Heart left ventricle (tissue), 16 donors: ENCODE measurements around the gene C2orf80. TPM values are rescaled to one million over a fixed set of nuclear protein-coding genes. Genes with fewer than 3 reads are reported as not detected.

Source experiments
- ATAC-seq, 4 donors: fragments of 200-7000 bp; cut with Tn5 transposase; one replicate each; pipeline ENCODE4 v1.9.1; 2020 to 2022; ENCODE audit warnings: moderate library complexity in 4 of 4, mild to moderate bottlenecking in 3 of 4, moderate number of reproducible peaks in 1 of 4
- DNase-seq, 5 donors: peaks; one replicate each; pipeline ENCODE4 v3.0.0-alpha.2; 2020
- H3K27ac ChIP-seq, 12 donors: fragments of 200-600 bp; sonication (generic) in 4 of 12; one replicate each; pipeline versions ENCODE4 v1.5.0 to v1.8.0; 2016 to 2022; ENCODE audit warnings: mild to moderate bottlenecking in 2 of 12
- H3K27me3 ChIP-seq, 9 donors: fragments of 200-600 bp; sonication (generic) in 2 of 9; one replicate each; pipeline versions ENCODE4 v1.5.1 to v1.8.0; 2016 to 2022; ENCODE audit warnings: mild to moderate bottlenecking in 3 of 9
- H3K36me3 ChIP-seq, 9 donors: fragments of 200-600 bp; sonication (generic) in 2 of 9; one replicate each; pipeline versions ENCODE4 v1.5.0 to v1.8.0; 2018 to 2022; ENCODE audit warnings: mild to moderate bottlenecking in 2 of 9
- H3K4me1 ChIP-seq, 12 donors: fragments of 200-600 bp; sonication (generic) in 4 of 12; one replicate each; pipeline versions ENCODE4 v1.5.0 to v1.8.0; 2016 to 2022; ENCODE audit warnings: mild to moderate bottlenecking in 3 of 12
- H3K4me3 ChIP-seq, 12 donors: fragments of 200-600 bp; sonication (generic) in 4 of 12; one replicate each; pipeline versions ENCODE4 v1.5.0 to v1.8.0; 2017 to 2022; ENCODE audit warnings: mild to moderate bottlenecking in 9 of 12, moderate library complexity in 4 of 12
- H3K9me3 ChIP-seq, 12 donors: fragments of 200-600 bp; sonication (generic) in 4 of 12; one replicate each; pipeline versions ENCODE4 v1.5.0 to v1.8.0; 2016 to 2022; ENCODE audit warnings: mild to moderate bottlenecking in 1 of 12
- POLR2A ChIP-seq, 2 donors: fragments of 450-650 bp; IDR thresholded peaks; one replicate each; pipeline ENCODE4 v1.6.1; 2017; ENCODE audit warnings: antibody characterized with exemption in 2 of 2, mild to moderate bottlenecking in 2 of 2, moderate library complexity in 2 of 2
- WGBS, 4 donors: extraction: QIAGEN DNeasy Blood & Tissue Kit in 2 of 4; methylation state at CpG; one replicate each; pipeline versions ENCODE4 v1.1.5 to v1.1.7; 2013 to 2018; 5-methylcytosine and 5-hydroxymethylcytosine counted together
- intact Hi-C, 10 donors: fragments of 100-400 bp; cut with DNase I; formaldehyde crosslinking; loops; one replicate each; pipeline versions ENCODE4 v1.11.1 to v1.14.2; 2022
- polyA plus RNA-seq, 2 donors: library from polyadenylated mRNA; stranded (reverse); fragments of 200-250 nt; gene quantifications; one replicate each; pipeline ENCODE4 v1.2.3, GENCODE V29; 2013
- total RNA-seq, 9 donors: library from RNA; depleted of rRNA in 2 of 9; stranded (reverse); fragments of >200 nt in 2 of 9; fragmentation: NEBNext Ultra II Directional in 3 of 9; extraction: Animal tissue kit (Norgen Biotek cat#: 25700) in 3 of 9; gene quantifications; one replicate each; pipeline versions ENCODE4 v1.1.0 to v1.2.4, GENCODE V29; 2016 to 2023
- TF ChIP-seq, protein P1 (sequence below), 12 donors: fragments of 200-600 bp; sonication (generic) in 4 of 12; IDR thresholded peaks; one replicate each; pipeline versions ENCODE4 v1.5.0 to v1.8.0; 2018 to 2022; ENCODE audit warnings: antibody characterized with exemption in 12 of 12, mild to moderate bottlenecking in 5 of 12
- donor health status: ischemic (EF 13 %, LVEDD 7.1; RV severe dilation, severe dysfunction).
- donor health status: healthy with polysubstance abuse.
- donor health status: DM: no; HTN: yes; CAD: no.
- donor health status: DM: no; HTN: no; CAD: no.
- donor health status: ischemic (EF 25% LVEDD 6.9; RV normal size, moderate dysfunction).
- donor health status: ischemic (EF 25% LVEDD 5.7; RV mildly dilated, moderate dysfunction).
- donor health status: healthy.
- donor health status: DM: yes; HTN: yes; CAD: no.
- donor health status: ischemic (EF 35%, LVEDD 5.7; RV mildly dilated, moderate dysfunction).
- donor health status: nonischemic (EF 11% LVEDD 7.7; RV severe dilation, severe dysfunction).
- donor health status: DM: yes; HTN: yes; CAD: no.
- donor health status: PGD.
- donor health status: ischemic (EF 29% LVEDD 5.4; RV normal size, mild dysfunction).
- donor health status: nonischemic (EF 23%, LVEDD 6.1; RV moderate dilation, normal function).

C2orf80 gene
- total and polyA plus RNA-seq, 11 donors, result not detected

DNA sequence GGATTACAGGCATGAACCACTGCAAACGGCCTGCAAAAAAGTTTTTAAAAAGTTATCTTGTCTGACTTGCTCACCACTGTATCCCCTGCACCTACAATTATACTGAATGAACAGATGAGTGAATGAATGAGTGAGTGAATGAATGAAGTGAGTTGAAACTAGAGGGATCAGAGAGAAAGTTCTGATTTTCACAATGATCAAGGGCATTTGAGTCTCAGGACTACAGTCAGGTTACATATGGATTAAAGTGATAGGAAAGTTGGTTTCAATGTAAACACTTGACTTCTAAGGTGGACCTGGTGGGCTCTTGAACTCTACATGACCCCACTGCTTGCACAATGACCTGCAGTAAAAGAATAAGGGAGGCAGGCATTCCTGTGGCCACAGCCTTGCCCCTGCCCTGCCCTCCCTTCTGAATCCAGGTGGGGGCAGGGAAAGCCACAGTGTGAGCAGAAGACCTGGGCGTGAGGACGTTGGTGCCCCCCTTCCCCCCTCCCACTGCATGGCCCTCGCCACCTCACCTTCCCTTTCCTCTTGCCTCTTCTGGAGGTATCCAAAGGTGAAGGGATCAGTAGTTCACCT lies 10.7 kb downstream of the C2orf80 start:
- no peak for DNase-seq
- intact Hi-C loops, result loop anchor here in 5 of 10 donors (5.0 to 10.0 kb wide), 3 partner anchors 66 to 73 kb away; no protein-coding TSS in a partner anchor
- Histone ChIP-seq H3K27ac (no peak overlapping the region), H3K36me3 (no peaks in the 10 kb centered on the region), H3K4me3 (no peak overlapping the region), H3K4me1 (peaks cover 0 to 24% (median 0%) of the 10 kb centered on the region in 12 donors), H3K27me3 (peaks cover 0 to 8% (median 0%) of the 10 kb centered on the region in 9 donors), H3K9me3 (no peaks in the 10 kb centered on the region)
- TF ChIP-seq, protein P1, sequence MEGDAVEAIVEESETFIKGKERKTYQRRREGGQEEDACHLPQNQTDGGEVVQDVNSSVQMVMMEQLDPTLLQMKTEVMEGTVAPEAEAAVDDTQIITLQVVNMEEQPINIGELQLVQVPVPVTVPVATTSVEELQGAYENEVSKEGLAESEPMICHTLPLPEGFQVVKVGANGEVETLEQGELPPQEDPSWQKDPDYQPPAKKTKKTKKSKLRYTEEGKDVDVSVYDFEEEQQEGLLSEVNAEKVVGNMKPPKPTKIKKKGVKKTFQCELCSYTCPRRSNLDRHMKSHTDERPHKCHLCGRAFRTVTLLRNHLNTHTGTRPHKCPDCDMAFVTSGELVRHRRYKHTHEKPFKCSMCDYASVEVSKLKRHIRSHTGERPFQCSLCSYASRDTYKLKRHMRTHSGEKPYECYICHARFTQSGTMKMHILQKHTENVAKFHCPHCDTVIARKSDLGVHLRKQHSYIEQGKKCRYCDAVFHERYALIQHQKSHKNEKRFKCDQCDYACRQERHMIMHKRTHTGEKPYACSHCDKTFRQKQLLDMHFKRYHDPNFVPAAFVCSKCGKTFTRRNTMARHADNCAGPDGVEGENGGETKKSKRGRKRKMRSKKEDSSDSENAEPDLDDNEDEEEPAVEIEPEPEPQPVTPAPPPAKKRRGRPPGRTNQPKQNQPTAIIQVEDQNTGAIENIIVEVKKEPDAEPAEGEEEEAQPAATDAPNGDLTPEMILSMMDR (IDR thresholded peaks at IDR 0.05), result no peak
- TF ChIP-seq POLR2A (IDR thresholded peaks at IDR 0.05), result no peak
- ATAC-seq, result no peak
- WGBS, 4 donors, result 65 to 77% (median 72%) methylated on average over 4 of the region's 4 CpGs

DNA sequence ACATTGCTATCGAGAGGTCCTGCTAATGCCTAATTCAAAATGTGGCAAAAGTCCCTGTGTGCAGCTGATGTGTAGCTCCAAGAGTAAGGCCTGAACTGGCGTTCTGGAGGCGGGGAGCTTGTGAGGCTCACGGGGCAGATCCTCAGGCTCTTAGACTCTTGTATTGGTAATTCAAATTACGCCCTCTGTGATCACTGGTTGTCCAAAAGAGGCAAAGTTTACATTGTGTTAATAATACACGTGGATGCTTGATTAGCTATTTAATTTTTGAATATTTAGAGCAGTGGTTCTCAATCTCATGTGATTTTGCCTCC lies 14.0 kb downstream of the C2orf80 start:
- 69 to 77% (median 73%) methylated on average over 6 of the region's 6 CpGs for WGBS, 4 donors
- ATAC-seq (no peak), DNase-seq (no peak)
- Histone ChIP-seq H3K36me3 (no peaks in the 10 kb centered on the region), H3K27me3 (no peaks in the 10 kb centered on the region), H3K4me1 (peaks cover 0 to 34% (median 0%) of the 10 kb centered on the region in 12 donors), H3K27ac (no peak overlapping the region), H3K9me3 (no peaks in the 10 kb centered on the region), H3K4me3 (no peak overlapping the region)
- no peak for TF ChIP-seq POLR2A (IDR thresholded peaks at IDR 0.05)
- TF ChIP-seq, protein P1 (IDR thresholded peaks at IDR 0.05), result no peak
- intact Hi-C loops, result loop anchor here in 7 of 10 donors (1.0 to 10.0 kb wide), 4 partner anchors 69 to 79 kb away; no protein-coding TSS in a partner anchor

- H3K27ac ChIP-seq, result no peak overlapping the region
- peaks cover 0 to 34% (median 0%) of the 10 kb centered on the region in 12 donors for H3K4me1 ChIP-seq
- peaks cover 0 to 5% (median 0%) of the 10 kb centered on the region in 9 donors for H3K27me3 ChIP-seq
- DNase-seq, result peak; percentile 61 to 77 (median 67)
- no peaks in the 10 kb centered on the region for H3K9me3 ChIP-seq
- ATAC-seq, result peak; percentile 90 to 98 (median 96)
- no peak for TF ChIP-seq POLR2A (IDR thresholded peaks at IDR 0.05)
- TF ChIP-seq, protein P1 (IDR thresholded peaks at IDR 0.05), result peak; percentile 79 to 93 (median 87)
- WGBS, 4 donors, result 39 to 43% (median 42%) methylated on average over 20 to 21 of the region's 21 CpGs
- H3K4me3 ChIP-seq, result no peak overlapping the region
- intact Hi-C loops, result loop anchor here in 7 of 10 donors (1.0 to 10.0 kb wide), 4 partner anchors 70 to 79 kb away; no protein-coding TSS in a partner anchor
- H3K36me3 ChIP-seq, result no peaks in the 10 kb centered on the region
These were observed 14.6 kb downstream of the C2orf80 start for GRCh38 chr2:208175069-208175839.

- no peaks in the 10 kb centered on the region for H3K9me3 ChIP-seq
- TF ChIP-seq, protein P1 (IDR thresholded peaks at IDR 0.05), result no peak
- no peak for TF ChIP-seq POLR2A (IDR thresholded peaks at IDR 0.05)
- no peak overlapping the region for H3K4me3 ChIP-seq
- DNase-seq (no peak), ATAC-seq (no peak)
- H3K27me3 ChIP-seq, result peaks cover 0 to 9% (median 0%) of the 10 kb centered on the region in 9 donors
- intact Hi-C loops, result loop anchor here in 2 of 10 donors (5.0 to 10.0 kb wide), 2 partner anchors 71 to 78 kb away; no protein-coding TSS in a partner anchor
- H3K36me3 ChIP-seq, result no peaks in the 10 kb centered on the region
- H3K4me1 ChIP-seq, result peaks cover 0 to 34% (median 0%) of the 10 kb centered on the region in 12 donors
- peak overlapping the region in 1 of 12 donors; percentile 59 for H3K27ac ChIP-seq
- 77 to 88% (median 82%) methylated on average over 9 of the region's 9 CpGs for WGBS, 4 donors
These were observed 15.7 kb downstream of the C2orf80 start for GRCh38 chr2:208174144-208174543.
